RWPE1 (cell line): Measurements from ENCODE around the gene CCL2.

Experiments
- CTCF ChIA-PET: fragments of 350-600 bp; sonication (Branson Sonifier 250); formaldehyde crosslinking; extraction: SDS; loops from one replicate; lab custom pipeline; 2021; lab: Yijun Ruan, JAX
- POLR2A ChIA-PET: fragments of 400-600 bp; formaldehyde crosslinking; extraction: SDS; loops from one replicate; lab custom pipeline; 2020; ENCODE audit warnings: antibody characterized with exemption; ENCODE audit not compliant: low non-redundant PET; lab: Yijun Ruan, JAX
- DNase-seq: peaks from one replicate; pipeline ENCODE4 v3.0.0; 2012; ENCODE audit warnings: low spot score
- H3K27ac ChIP-seq: fragments of 450-650 bp; 2 replicates; pipeline ENCODE4 v1.5.1; 2017
- TF ChIP-seq, protein P1 (sequence below): fragments of 450-650 bp; conservative IDR thresholded peaks from 2 replicates; pipeline ENCODE4 v1.5.1; 2017; ENCODE audit warnings: low read depth, mild to moderate bottlenecking

CCL2 gene

DNA sequence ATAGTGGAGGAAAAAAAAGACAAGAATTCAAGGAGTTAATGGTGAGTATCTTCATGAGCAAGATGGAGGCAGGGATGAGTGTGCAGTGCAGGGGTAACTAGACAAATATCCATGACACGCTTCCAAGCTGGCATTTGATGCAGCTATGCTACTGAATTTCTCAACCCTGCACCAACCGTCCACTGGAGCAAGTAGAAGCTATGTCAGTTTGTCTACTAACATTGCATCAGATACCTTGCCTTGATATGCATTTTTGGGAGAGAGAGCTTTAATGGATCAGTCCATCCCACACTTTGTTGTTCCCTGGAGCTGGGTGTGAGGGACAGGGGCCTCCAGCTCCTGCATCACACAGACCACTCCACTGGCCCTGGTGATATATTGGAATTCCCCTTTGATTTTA is 46.9 kb downstream of the CCL2 start:
- ChIA-PET CTCF (interaction anchor here (0.5 kb wide), 1 partner anchor 12 kb away, joined by 3 read pairs; no protein-coding TSS in a partner anchor), POLR2A (no interaction called here)
- TF ChIP-seq, protein P1, sequence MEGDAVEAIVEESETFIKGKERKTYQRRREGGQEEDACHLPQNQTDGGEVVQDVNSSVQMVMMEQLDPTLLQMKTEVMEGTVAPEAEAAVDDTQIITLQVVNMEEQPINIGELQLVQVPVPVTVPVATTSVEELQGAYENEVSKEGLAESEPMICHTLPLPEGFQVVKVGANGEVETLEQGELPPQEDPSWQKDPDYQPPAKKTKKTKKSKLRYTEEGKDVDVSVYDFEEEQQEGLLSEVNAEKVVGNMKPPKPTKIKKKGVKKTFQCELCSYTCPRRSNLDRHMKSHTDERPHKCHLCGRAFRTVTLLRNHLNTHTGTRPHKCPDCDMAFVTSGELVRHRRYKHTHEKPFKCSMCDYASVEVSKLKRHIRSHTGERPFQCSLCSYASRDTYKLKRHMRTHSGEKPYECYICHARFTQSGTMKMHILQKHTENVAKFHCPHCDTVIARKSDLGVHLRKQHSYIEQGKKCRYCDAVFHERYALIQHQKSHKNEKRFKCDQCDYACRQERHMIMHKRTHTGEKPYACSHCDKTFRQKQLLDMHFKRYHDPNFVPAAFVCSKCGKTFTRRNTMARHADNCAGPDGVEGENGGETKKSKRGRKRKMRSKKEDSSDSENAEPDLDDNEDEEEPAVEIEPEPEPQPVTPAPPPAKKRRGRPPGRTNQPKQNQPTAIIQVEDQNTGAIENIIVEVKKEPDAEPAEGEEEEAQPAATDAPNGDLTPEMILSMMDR, result no peak
- no peak overlapping the region for H3K27ac ChIP-seq
- DNase-seq, result no peak

DNA sequence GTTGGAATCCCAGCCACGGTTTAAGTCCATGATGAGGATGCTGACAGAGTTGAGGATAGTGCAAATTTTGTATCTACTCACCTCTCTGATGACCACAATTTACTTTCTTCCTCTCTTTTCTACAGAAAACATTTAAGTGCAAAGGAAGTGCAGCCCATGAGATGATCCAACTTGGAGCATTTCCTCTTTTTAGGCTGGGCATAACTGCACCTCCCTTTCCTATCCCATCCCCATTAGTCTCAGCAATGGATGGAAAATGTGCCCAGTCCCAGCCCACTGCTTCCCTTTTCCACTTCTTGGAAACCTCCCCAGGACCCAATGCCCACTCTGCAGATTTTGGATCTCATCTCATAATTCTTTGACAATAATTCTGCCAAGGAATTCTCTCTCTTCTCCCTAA is 47.6 kb downstream of the CCL2 start:
- TF ChIP-seq, protein P1, result no peak
- no peak overlapping the region for H3K27ac ChIP-seq
- POLR2A ChIA-PET, result no interaction called here
- CTCF ChIA-PET, result no interaction called here
- DNase-seq, result no peak

DNA sequence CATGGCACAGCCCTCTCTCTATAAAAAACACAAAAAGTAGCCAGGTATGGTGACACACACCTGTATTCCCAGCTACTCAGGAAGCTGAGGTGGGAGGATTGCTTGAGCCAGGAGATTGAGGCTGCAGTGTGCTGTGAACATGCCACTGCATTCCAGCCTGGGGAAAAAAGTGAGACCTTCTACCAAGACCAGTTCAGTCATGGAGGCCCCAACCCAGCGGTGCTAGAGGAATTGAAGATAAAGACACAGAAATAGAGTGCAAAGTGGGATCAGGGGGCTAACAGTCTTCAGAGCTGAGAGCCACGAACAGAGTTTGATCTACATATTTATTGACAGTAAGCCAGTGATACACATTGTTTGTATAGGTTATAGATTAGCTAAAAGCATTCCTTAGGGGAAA is 48.5 kb downstream of the CCL2 start:
- CTCF ChIA-PET, result interaction anchor here (0.6 to 1.9 kb wide), 2 partner anchors 58 to 338 kb away, joined by 3 to 4 read pairs; no protein-coding TSS in a partner anchor
- POLR2A ChIA-PET, result no interaction called here
- no peak overlapping the region for H3K27ac ChIP-seq
- DNase-seq, result no peak
- TF ChIP-seq, protein P1, result no peak

DNA sequence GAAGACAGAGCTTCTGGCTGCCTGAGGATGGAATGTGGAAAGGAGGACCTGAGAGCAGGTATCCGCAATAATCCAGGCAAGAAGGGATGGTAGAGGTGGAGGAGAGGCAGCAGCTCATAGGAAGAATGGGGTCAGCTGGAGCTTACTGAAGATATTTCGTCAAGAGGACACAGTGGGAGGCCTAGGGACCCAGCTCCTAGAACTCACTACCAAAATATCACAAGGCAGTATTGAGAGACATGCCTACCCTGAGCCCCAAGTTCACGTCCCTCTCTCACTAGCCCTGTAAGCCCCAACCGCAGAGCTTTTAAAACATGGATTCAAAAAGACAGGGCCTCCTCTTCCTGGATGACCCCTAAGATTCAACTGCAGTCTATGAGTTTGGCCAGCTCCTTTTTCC is 50.0 kb downstream of the CCL2 start:
- POLR2A ChIA-PET, result no interaction called here
- no peak for DNase-seq
- TF ChIP-seq, protein P1, result no peak
- H3K27ac ChIP-seq, result no peak overlapping the region
- CTCF ChIA-PET, result interaction anchor here (1.1 to 1.9 kb wide), 2 partner anchors 56 to 105 kb away, joined by 4 to 5 read pairs; no protein-coding TSS in a partner anchor

DNA sequence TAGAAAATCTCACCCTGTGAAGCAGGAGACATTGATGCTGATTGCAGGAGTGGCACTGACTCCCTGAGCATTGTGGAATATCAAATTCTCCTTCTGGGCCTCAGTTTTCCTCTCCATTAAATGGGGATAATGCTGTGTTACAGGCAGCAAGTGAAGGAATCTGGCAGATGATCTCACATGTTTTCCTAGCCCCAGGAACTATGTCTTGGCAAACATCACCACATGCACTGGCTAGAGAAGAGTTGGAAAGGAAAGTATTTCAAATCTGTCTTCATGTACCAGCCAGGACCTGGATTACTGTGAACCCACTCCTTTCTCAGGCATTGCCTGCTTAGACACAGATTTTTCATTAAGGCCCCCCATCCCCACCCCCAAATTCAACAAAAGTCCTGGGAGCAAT is 50.5 kb downstream of the CCL2 start:
- no peak overlapping the region for H3K27ac ChIP-seq
- TF ChIP-seq, protein P1, result no peak
- no peak for DNase-seq
- ChIA-PET POLR2A (no interaction called here), CTCF (interaction anchor here (0.6 to 2.1 kb wide), 3 partner anchors 52 to 105 kb away, joined by 3 to 12 read pairs (median 5); no protein-coding TSS in a partner anchor)

GRCh38 chr17:34306466-34306865 is 51.4 kb downstream of the CCL2 start:
- DNase-seq, result peak; percentile 29
- TF ChIP-seq, protein P1, result no peak
- POLR2A ChIA-PET, result no interaction called here
- H3K27ac ChIP-seq, result no peak overlapping the region
- CTCF ChIA-PET, result interaction anchor here (0.6 to 2.1 kb wide), 3 partner anchors 48 to 55 kb away, joined by 3 to 12 read pairs (median 3); no protein-coding TSS in a partner anchor
